Tibial nerve (tissue), 4 donors: ENCODE data around the gene HCK.

Experiments
- EP300 ChIP-seq, 2 donors: sonication (generic); formaldehyde crosslinking; IDR thresholded peaks; one replicate each; pipeline ENCODE4 v1.6.1; 2017; ENCODE audit warnings: antibody characterized with exemption in 2 of 2, mild to moderate bottlenecking in 1 of 2
- POLR2A ChIP-seq, 2 donors: fragments of 450-650 bp; IDR thresholded peaks; one replicate each; pipeline ENCODE4 v1.6.1; 2017; ENCODE audit warnings: antibody characterized with exemption in 2 of 2, mild to moderate bottlenecking in 2 of 2, moderate library complexity in 2 of 2
- TF ChIP-seq, protein P1 (sequence below), 5 experiments: fragments of 200-600 bp in 3 of 5; fragments of 450-650 bp in 2 of 5; sonication (generic) in 3 of 5; IDR thresholded peaks; one replicate each; pipeline ENCODE4 v1.5.1; 2016 to 2019; ENCODE audit warnings: antibody characterized with exemption in 5 of 5, mild to moderate bottlenecking in 3 of 5, moderate library complexity in 2 of 5

- TF ChIP-seq, protein P1, sequence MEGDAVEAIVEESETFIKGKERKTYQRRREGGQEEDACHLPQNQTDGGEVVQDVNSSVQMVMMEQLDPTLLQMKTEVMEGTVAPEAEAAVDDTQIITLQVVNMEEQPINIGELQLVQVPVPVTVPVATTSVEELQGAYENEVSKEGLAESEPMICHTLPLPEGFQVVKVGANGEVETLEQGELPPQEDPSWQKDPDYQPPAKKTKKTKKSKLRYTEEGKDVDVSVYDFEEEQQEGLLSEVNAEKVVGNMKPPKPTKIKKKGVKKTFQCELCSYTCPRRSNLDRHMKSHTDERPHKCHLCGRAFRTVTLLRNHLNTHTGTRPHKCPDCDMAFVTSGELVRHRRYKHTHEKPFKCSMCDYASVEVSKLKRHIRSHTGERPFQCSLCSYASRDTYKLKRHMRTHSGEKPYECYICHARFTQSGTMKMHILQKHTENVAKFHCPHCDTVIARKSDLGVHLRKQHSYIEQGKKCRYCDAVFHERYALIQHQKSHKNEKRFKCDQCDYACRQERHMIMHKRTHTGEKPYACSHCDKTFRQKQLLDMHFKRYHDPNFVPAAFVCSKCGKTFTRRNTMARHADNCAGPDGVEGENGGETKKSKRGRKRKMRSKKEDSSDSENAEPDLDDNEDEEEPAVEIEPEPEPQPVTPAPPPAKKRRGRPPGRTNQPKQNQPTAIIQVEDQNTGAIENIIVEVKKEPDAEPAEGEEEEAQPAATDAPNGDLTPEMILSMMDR (IDR thresholded peaks at IDR 0.05), result no peak
- no peak for TF ChIP-seq POLR2A (IDR thresholded peaks at IDR 0.05)
- TF ChIP-seq EP300 (IDR thresholded peaks at IDR 0.05), result no peak
Measured at GRCh38 chr20:32018269-32019155, 33.5 kb upstream of the HCK start.
